Measurements from ENCODE around the gene AGPAT3. TPM values are rescaled to one million over a fixed set of nuclear protein-coding genes. Genes with fewer than 3 reads are reported as not detected.
A peak's percentile ranks its signal among the peaks of the same experiment; 100 is the strongest.

The AGPAT3 gene
- total RNA-seq, 1 donor from 2014 or later = 45.4 TPM

GRCh38 chr21:43913928-43914327, 48.9 kb downstream of the AGPAT3 start:
- H3K27me3 Mint-ChIP-seq (ENCODE audit: low read depth) = no peaks in the 10 kb centered on the region
- H3K27ac Mint-ChIP-seq (ENCODE audit: unreplicated experiment) = no peak overlapping the region
- H3K36me3 Mint-ChIP-seq (ENCODE audit: low read depth) = peaks cover 6% of the 10 kb centered on the region
- DNase-seq (ENCODE audit: low spot score) = peak; percentile 18
- no peak for TF ChIP-seq CTCF (IDR thresholded peaks at IDR 0.05)
- no peak overlapping the region for H3K4me3 Mint-ChIP-seq (ENCODE audit: unreplicated experiment)
- peaks cover 7% of the 10 kb centered on the region for H3K9me3 Mint-ChIP-seq (ENCODE audit: low read depth)
- H3K4me1 Mint-ChIP-seq (ENCODE audit: low read depth) = peaks cover 27% of the 10 kb centered on the region

- H3K27ac Mint-ChIP-seq (ENCODE audit: unreplicated experiment) = no peak overlapping the region
- no peak for TF ChIP-seq CTCF (IDR thresholded peaks at IDR 0.05)
- no peak for DNase-seq (ENCODE audit: low spot score)
- peaks cover 25% of the 10 kb centered on the region for H3K4me1 Mint-ChIP-seq (ENCODE audit: low read depth)
- H3K9me3 Mint-ChIP-seq (ENCODE audit: low read depth) = peaks cover 7% of the 10 kb centered on the region
- no peaks in the 10 kb centered on the region for H3K27me3 Mint-ChIP-seq (ENCODE audit: low read depth)
- H3K36me3 Mint-ChIP-seq (ENCODE audit: low read depth) = peaks cover 6% of the 10 kb centered on the region
- H3K4me3 Mint-ChIP-seq (ENCODE audit: unreplicated experiment) = no peak overlapping the region
Measured at GRCh38 chr21:43916076-43916475, 51.1 kb downstream of the AGPAT3 start.

DNA sequence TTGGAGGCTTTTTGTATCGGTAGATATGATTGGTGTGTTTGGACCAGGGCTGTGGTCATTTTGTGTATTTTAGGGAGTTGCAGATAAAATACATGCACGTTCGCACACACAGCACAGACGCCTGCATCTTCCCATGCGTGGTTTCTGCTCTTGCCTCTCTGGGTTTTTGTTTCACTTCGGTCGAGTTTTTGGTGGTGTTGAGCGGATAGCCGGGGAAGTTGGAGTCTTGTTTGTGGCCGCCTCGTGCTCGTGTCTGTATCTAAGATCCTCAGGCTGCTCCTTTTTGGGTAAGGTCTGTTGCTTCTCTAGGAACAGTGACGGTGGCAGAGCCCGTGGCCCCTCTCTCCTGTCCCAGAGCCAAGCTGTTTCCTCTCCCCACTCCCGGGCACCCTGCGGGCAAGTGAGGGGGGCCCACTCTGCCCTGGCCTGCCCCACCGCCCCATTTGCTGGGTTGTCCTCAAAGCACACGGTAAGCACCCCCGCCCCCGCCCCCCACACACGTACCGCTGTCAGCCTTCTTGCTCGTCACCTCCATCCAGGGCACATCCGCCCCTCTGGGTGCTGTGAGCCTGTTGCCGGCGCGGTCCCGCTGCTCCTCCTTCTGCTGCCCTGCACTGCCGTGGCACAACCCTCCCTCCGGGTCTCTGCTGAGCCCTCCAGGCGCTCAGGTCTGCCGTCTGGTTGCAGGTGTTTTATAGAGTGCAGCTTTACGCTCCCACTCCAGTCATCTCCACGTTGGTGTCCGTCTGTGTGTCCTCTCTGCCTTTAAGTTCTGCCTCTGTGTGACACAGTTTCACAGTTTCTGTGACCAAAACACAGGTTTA, 51.9 kb downstream of the AGPAT3 start:
- H3K27ac Mint-ChIP-seq (ENCODE audit: unreplicated experiment) = no peak overlapping the region

DNA sequence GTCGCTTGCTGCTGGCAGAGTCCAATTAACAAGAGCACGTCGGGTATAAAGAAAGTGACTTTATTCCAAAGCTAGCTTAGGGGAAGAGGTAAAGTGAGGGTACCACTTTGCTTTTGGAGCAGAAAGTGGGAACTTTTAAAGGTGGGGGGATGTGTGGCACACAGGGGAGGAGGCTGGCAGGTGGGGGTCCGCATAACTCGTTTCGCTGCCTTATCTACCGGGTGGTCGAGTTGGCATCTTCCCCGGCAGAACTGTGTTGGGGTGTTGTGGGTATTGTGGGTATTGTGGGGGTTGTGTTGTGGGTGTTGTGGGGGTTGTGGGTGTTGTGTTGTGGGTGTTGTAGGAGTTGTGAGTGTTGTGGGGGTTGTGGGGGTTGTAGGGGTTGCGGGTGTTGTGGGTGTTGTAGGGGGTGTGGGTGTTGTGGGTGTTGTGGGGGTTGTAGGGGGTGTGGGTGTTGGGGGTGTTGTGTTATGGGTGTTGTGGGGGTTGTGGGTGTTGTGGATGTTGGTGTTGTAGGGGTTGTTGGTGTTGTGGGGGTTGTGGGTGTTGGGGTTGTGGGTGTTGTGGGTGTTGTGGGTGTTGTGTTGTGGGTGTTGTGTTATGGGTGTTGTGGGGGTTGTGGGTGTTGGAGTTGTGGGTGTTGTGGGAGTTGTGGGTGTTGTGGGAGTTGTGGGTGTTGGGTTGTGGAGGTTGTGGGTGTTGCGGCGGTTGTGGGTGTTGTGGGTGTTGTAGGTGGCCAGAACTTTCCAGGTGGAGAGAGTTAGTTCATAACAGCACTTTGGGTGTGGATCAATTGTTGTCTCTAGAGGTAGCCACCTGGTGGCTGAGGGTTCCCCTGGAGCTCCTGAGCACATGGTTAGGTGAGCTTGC, 52.7 kb downstream of the AGPAT3 start:
- DNase-seq (ENCODE audit: low spot score) = peak; percentile 36
- Mint-ChIP-seq H3K27ac (ENCODE audit: unreplicated experiment) (no peak overlapping the region), H3K9me3 (ENCODE audit: low read depth) (peaks cover 3% of the 10 kb centered on the region), H3K4me3 (ENCODE audit: unreplicated experiment) (no peak overlapping the region), H3K27me3 (ENCODE audit: low read depth) (no peaks in the 10 kb centered on the region), H3K36me3 (ENCODE audit: low read depth) (peaks cover 2% of the 10 kb centered on the region), H3K4me1 (ENCODE audit: low read depth) (peaks cover 31% of the 10 kb centered on the region)
- no peak for TF ChIP-seq CTCF (IDR thresholded peaks at IDR 0.05)

More for the DNA sequence above, 51.9 kb downstream of the AGPAT3 start:
- Mint-ChIP-seq H3K4me3 (ENCODE audit: unreplicated experiment) (no peak overlapping the region), H3K9me3 (ENCODE audit: low read depth) (peaks cover 7% of the 10 kb centered on the region), H3K27me3 (ENCODE audit: low read depth) (no peaks in the 10 kb centered on the region), H3K36me3 (ENCODE audit: low read depth) (peaks cover 6% of the 10 kb centered on the region), H3K4me1 (ENCODE audit: low read depth) (peaks cover 28% of the 10 kb centered on the region)
- TF ChIP-seq CTCF (IDR thresholded peaks at IDR 0.05) = no peak
- peak; percentile 67 for DNase-seq (ENCODE audit: low spot score)

- Mint-ChIP-seq H3K27ac (ENCODE audit: unreplicated experiment) (no peak overlapping the region), H3K27me3 (ENCODE audit: low read depth) (no peaks in the 10 kb centered on the region), H3K4me1 (ENCODE audit: low read depth) (peaks cover 36% of the 10 kb centered on the region), H3K36me3 (ENCODE audit: low read depth) (no peaks in the 10 kb centered on the region), H3K4me3 (ENCODE audit: unreplicated experiment) (no peak overlapping the region), H3K9me3 (ENCODE audit: low read depth) (no peaks in the 10 kb centered on the region)
- peak; percentile 11 for DNase-seq (ENCODE audit: low spot score)
- no peak for TF ChIP-seq CTCF (IDR thresholded peaks at IDR 0.05)
Measured at GRCh38 chr21:43918385-43918947, 53.4 kb downstream of the AGPAT3 start.
